SK-N-SH treated with all-trans-retinoic acid at 6 μM for 48 hours (cell line): Measurements from ENCODE around the gene SLC44A2.

Experiments
- ATAC-seq: fragments of 200-7000 bp; cut with Tn5 transposase; 3 replicates; pipeline ENCODE4 v1.9.1; 2020; ENCODE audit warnings: mild to moderate bottlenecking, moderate library complexity
- ARNTL ChIP-seq: fragments of 450-650 bp; formaldehyde crosslinking; IDR thresholded peaks from 2 replicates; pipeline ENCODE4 v1.5.0; 2020; ENCODE audit warnings: low read depth, mild to moderate bottlenecking, moderate library complexity, borderline replicate concordance
- BACH2 ChIP-seq: fragments of 250-450 bp; sonication (Bioruptor Pico); IDR thresholded peaks from 2 replicates; pipeline ENCODE4 v1.9.0; 2021; ENCODE audit warnings: mild to moderate bottlenecking, borderline replicate concordance
- CREB5 ChIP-seq: fragments of 250-450 bp; sonication (Bioruptor Pico); IDR thresholded peaks from 2 replicates; pipeline ENCODE4 v1.5.1; 2020; ENCODE audit warnings: low read depth, mild to moderate bottlenecking, moderate library complexity
- CSRNP3 ChIP-seq: fragments of 250-450 bp; sonication (Bioruptor Pico); IDR thresholded peaks from 2 replicates; pipeline ENCODE4 v1.5.1; 2021; ENCODE audit warnings: mild to moderate bottlenecking, moderate library complexity
- ESRRG ChIP-seq: fragments of 250-450 bp; sonication (Bioruptor Pico); IDR thresholded peaks from 2 replicates; pipeline ENCODE4 v1.6.1; 2021; ENCODE audit warnings: mild to moderate bottlenecking
- GLIS3 ChIP-seq: fragments of 250-450 bp; sonication (Bioruptor Pico); IDR thresholded peaks from 2 replicates; pipeline ENCODE4 v1.5.0; 2020; ENCODE audit warnings: mild to moderate bottlenecking, moderate library complexity
- ISL1 ChIP-seq: fragments of 250-450 bp; sonication (Bioruptor Pico); IDR thresholded peaks from 2 replicates; pipeline ENCODE4 v2.1.2; 2022; ENCODE audit warnings: mild to moderate bottlenecking, moderate library complexity
- OSR1 ChIP-seq: fragments of 250-450 bp; sonication (Bioruptor Pico); IDR thresholded peaks from 2 replicates; pipeline ENCODE4 v1.8.0; 2022; ENCODE audit warnings: moderate library complexity, mild to moderate bottlenecking, inconsistent platforms
- PPARA ChIP-seq: fragments of 250-450 bp; sonication (Bioruptor Pico); IDR thresholded peaks from 2 replicates; pipeline ENCODE4 v1.5.0; 2020; ENCODE audit warnings: mild to moderate bottlenecking, borderline replicate concordance
- RARB ChIP-seq: fragments of 250-450 bp; sonication (Bioruptor Pico); IDR thresholded peaks from 2 replicates; pipeline ENCODE4 v1.8.0; 2021; ENCODE audit warnings: mild to moderate bottlenecking, moderate library complexity
- SNAI2 ChIP-seq: fragments of 250-450 bp; sonication (Bioruptor Pico); IDR thresholded peaks from 2 replicates; pipeline ENCODE4 v1.5.0; 2020; ENCODE audit warnings: mild to moderate bottlenecking, moderate library complexity
- TOX ChIP-seq: fragments of 250-450 bp; sonication (Bioruptor Pico); IDR thresholded peaks from 2 replicates; pipeline ENCODE4 v1.8.0; 2021; ENCODE audit warnings: mild to moderate bottlenecking, moderate library complexity, borderline replicate concordance
- TSHZ2 ChIP-seq: fragments of 250-450 bp; sonication (Bioruptor Pico); IDR thresholded peaks from 2 replicates; pipeline ENCODE4 v1.5.0; 2020; ENCODE audit warnings: mild to moderate bottlenecking, moderate library complexity
- ZC3H10 ChIP-seq: fragments of 250-450 bp; sonication (Bioruptor Pico); IDR thresholded peaks from 2 replicates; pipeline ENCODE4 v1.5.1; 2021; ENCODE audit warnings: mild to moderate bottlenecking, moderate library complexity
- ZFP3 ChIP-seq: fragments of 250-450 bp; sonication (Bioruptor Pico); IDR thresholded peaks from 2 replicates; pipeline ENCODE4 v1.5.0; 2020; ENCODE audit warnings: mild to moderate bottlenecking, moderate library complexity
- ZNF565 ChIP-seq: fragments of 450-650 bp; formaldehyde crosslinking; conservative IDR thresholded peaks from 2 replicates; pipeline ENCODE4 v1.5.0; 2020; ENCODE audit warnings: low read depth, mild to moderate bottlenecking, moderate library complexity
- ZNF70 ChIP-seq: fragments of 450-650 bp; formaldehyde crosslinking; IDR thresholded peaks from 2 replicates; pipeline ENCODE4 v1.5.0; 2020; ENCODE audit warnings: mild to moderate bottlenecking, moderate library complexity
- TF ChIP-seq, protein P1 (sequence below): fragments of 250-450 bp; sonication (Bioruptor Pico); IDR thresholded peaks from 2 replicates; pipeline ENCODE4 v1.8.0; 2020; ENCODE audit warnings: mild to moderate bottlenecking, moderate library complexity, borderline replicate concordance

The SLC44A2 gene

GRCh38 chr19:10651851-10652250, 26.5 kb downstream of the SLC44A2 start (continued):
- TF ChIP-seq CREB5 (CRISPR knock-in tag) = no peak

- ATAC-seq = peak; percentile 8
- TF ChIP-seq TSHZ2 (CRISPR knock-in tag) = no peak
- no peak for TF ChIP-seq RARB (CRISPR knock-in tag)
- no peak for TF ChIP-seq ESRRG
- TF ChIP-seq ZNF565 (CRISPR knock-in tag) = no peak
- TF ChIP-seq OSR1 (CRISPR knock-in tag) = no peak
- no peak for TF ChIP-seq ZFP3 (CRISPR knock-in tag)
- no peak for TF ChIP-seq BACH2 (CRISPR knock-in tag)
- TF ChIP-seq ZNF70 (CRISPR knock-in tag) = no peak
- TF ChIP-seq ISL1 = no peak
- TF ChIP-seq CREB5 (CRISPR knock-in tag) = no peak
- TF ChIP-seq ZC3H10 = no peak
- no peak for TF ChIP-seq SNAI2 (CRISPR knock-in tag)
- TF ChIP-seq TOX (CRISPR knock-in tag) = no peak
- no peak for TF ChIP-seq GLIS3 (CRISPR knock-in tag)
- no peak for TF ChIP-seq CSRNP3 (CRISPR knock-in tag)
- TF ChIP-seq PPARA (CRISPR knock-in tag) = no peak
- TF ChIP-seq, protein P1, sequence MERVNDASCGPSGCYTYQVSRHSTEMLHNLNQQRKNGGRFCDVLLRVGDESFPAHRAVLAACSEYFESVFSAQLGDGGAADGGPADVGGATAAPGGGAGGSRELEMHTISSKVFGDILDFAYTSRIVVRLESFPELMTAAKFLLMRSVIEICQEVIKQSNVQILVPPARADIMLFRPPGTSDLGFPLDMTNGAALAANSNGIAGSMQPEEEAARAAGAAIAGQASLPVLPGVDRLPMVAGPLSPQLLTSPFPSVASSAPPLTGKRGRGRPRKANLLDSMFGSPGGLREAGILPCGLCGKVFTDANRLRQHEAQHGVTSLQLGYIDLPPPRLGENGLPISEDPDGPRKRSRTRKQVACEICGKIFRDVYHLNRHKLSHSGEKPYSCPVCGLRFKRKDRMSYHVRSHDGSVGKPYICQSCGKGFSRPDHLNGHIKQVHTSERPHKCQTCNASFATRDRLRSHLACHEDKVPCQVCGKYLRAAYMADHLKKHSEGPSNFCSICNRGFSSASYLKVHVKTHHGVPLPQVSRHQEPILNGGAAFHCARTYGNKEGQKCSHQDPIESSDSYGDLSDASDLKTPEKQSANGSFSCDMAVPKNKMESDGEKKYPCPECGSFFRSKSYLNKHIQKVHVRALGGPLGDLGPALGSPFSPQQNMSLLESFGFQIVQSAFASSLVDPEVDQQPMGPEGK = no peak
Measured at GRCh38 chr19:10653482-10653731, 28.1 kb downstream of the SLC44A2 start.

- peak; percentile 86 for ATAC-seq
- TF ChIP-seq ARNTL (0 out of 2 replicates have a peak, but pooled peaks have one; percentile 23), CREB5 (CRISPR knock-in tag) (no peak), GLIS3 (CRISPR knock-in tag) (0 out of 2 replicates have a peak, but pooled peaks have one; percentile 44)
Measured at GRCh38 chr19:10653732-10654609, 28.6 kb downstream of the SLC44A2 start, which contains the start of gene ILF3. TSS of gene ILF3 (plus strand) at chr19:10654346. CDS start at chr19:10670606, 16,260 bp downstream.
